ENCODE results near the gene DNAH12.

DNA sequence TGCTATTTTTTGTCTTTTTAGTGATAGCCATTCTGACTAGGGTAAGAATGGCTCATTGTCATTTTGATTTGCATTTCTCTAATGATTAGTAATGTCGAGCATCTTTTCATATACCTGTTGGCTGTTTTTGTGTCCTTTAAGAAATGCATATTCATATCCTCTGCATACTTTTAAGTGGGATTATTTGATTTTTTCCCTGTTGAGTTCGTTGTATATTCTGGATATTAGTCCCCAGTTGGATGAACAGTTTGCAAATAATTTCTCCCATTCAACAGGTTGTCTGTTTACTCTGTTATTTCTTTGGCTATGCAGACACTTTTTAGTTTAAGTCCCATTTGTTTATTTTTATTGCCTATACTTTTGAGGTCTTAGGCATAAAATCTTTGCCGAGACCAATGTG is 282.2 kb downstream of the DNAH12 start:
- TF ChIP-seq CTCF (IDR thresholded peaks at IDR 0.05 in 4 of 5, conservative IDR thresholded peaks at IDR 0.05 in 1 of 5) (no peak), POLR2A (IDR thresholded peaks at IDR 0.05) (no peak)
